HL-60/S4 (cell line): Measurements from ENCODE around the gene ERVK3-1.

Experiments used
- in situ Hi-C: fragments of 300-500 bp; cut with MboI; formaldehyde crosslinking; loops from 2 replicates; pipeline ENCODE4 v1.14.3; 2022; ENCODE audit warnings: low sequenced_read_pairs

The ERVK3-1 gene

GRCh38 chr19:58357481-58358145, 52.4 kb downstream of the ERVK3-1 start:
- in situ Hi-C loops, result no loop called here

DNA sequence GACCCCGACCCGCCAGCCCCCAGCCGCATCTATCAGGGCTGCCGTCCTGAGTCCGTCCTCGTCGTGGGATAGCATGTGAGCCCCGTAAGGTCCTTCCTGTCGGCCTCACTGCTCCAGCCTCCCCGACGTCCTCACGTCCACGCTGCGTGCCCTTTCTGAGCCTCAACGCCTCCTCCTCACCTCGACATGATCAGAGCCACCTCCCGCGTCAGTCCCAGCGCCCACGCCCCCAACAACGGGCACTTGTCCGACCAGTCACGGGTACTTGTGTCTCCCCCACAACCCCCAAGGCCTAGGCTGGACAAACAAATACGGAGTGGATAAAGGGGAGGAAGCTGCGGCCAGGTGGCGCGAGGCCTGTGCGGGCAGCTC, 56.7 kb downstream of the ERVK3-1 start:
- in situ Hi-C loops, result no loop called here

DNA sequence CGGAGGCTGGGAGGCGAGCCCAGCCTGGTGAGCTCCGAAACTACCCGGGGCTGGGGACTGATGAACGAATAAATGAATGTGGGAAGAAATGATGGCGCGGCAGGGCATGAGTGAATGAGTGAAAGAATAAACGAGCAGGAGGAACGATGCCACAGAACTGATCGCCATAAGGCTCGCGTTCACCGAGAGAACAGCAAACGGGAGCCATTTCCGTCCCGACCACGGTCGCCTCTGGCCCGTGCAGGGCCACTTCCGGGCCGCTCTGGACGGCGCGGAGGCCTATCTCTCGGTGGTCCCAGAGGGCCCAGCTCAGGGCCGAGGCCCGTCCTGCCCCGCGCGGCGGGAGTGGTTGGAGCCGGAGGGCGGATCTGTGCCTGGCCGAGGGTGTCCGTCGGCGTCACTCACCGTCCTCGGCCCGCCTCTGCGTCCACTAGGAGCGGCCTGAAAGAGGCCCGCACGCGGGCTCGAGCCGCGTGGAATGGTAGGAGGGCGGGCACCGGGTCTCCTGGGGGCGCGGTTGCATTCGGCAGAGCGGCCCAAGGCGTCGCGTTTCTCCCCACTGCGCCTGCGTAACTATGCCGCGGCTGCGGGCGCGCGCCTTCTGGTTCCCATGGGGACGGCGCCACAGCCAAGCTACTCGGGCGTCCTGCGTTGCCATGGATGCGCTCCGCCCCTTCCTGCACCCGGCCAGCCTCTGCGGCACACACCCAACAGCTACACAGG, 57.3 kb downstream of the ERVK3-1 start, which contains the start of gene ZNF497:
Gene ZNF497, minus strand, starts transcription at position 480 of the 723 bp plus-strand sequence. CDS start 5,116 bp downstream, outside the sequence.
- in situ Hi-C loops, result no loop called here

GRCh38 chr19:58364146-58364545, 59.0 kb downstream of the ERVK3-1 start:
- in situ Hi-C loops, result no loop called here
